Right cardiac atrium (tissue), 5 donors: Measurements from ENCODE around the gene PRSS8. TPM values are rescaled to one million over a fixed set of nuclear protein-coding genes. Genes with fewer than 3 reads are reported as not detected.

Source experiments
- ATAC-seq, 2 donors: fragments of 200-7000 bp; cut with Tn5 transposase; one replicate each; pipeline versions ENCODE4 v1.8.0 to v1.9.1; 2020; ENCODE audit warnings: moderate library complexity in 2 of 2, mild to moderate bottlenecking in 1 of 2
- DNase-seq, 3 donors: peaks; one replicate each; pipeline ENCODE4 v3.0.0-alpha.2; 2020
- H3K27ac ChIP-seq: one replicate; pipeline ENCODE4 v1.5.1; 2013; ENCODE audit warnings: mild to moderate bottlenecking, low read length, control low read depth, moderate library complexity
- H3K27me3 ChIP-seq: one replicate; pipeline ENCODE4 v1.6.1; 2013; ENCODE audit not compliant: control insufficient read depth, insufficient read depth
- H3K4me1 ChIP-seq: one replicate; pipeline ENCODE4 v1.6.1; 2013; ENCODE audit warnings: low read length; ENCODE audit not compliant: control insufficient read depth, insufficient read depth
- H3K4me3 ChIP-seq: one replicate; pipeline ENCODE4 v1.5.1; 2013; ENCODE audit warnings: low read length, control low read depth
- H3K9me3 ChIP-seq: one replicate; pipeline ENCODE4 v1.6.1; 2013; ENCODE audit warnings: low read length; ENCODE audit not compliant: control insufficient read depth
- WGBS: extraction: QIAGEN DNeasy Blood & Tissue Kit; methylation state at CpG from one replicate; pipeline ENCODE4 v1.1.7; 2013; 5-methylcytosine and 5-hydroxymethylcytosine counted together
- intact Hi-C, 4 donors: fragments of 100-400 bp; cut with DNase I; formaldehyde crosslinking; loops; one replicate each; pipeline versions ENCODE4 v1.11.0 to v1.14.0; 2022 to 2023
- polyA plus RNA-seq: library from polyadenylated mRNA; stranded (reverse); fragments of 200-250 nt; gene quantifications from one replicate; pipeline ENCODE4 v1.2.3, GENCODE V29; 2013
- total RNA-seq, 4 donors: library from RNA; stranded (reverse); fragmentation: NEBNext Ultra II Directional; extraction: Animal tissue kit (Norgen Biotek cat#: 25700); gene quantifications; one replicate each; pipeline ENCODE4 v1.2.1, GENCODE V29; 2021
- donor health status: healthy with polysubstance abuse.
- donor health status: DM: no; HTN: yes; CAD: no.
- donor health status: DM: no; HTN: no; CAD: no.
- donor health status: DM: no; HTN: yes; CAD: no; lungs with severe emphysema.
- donor health status: DM: yes; HTN: yes; CAD: no.

Gene PRSS8
- total and polyA plus RNA-seq, 5 donors: 0.15 to 0.41 (median 0.40) TPM; not detected in 2

DNA sequence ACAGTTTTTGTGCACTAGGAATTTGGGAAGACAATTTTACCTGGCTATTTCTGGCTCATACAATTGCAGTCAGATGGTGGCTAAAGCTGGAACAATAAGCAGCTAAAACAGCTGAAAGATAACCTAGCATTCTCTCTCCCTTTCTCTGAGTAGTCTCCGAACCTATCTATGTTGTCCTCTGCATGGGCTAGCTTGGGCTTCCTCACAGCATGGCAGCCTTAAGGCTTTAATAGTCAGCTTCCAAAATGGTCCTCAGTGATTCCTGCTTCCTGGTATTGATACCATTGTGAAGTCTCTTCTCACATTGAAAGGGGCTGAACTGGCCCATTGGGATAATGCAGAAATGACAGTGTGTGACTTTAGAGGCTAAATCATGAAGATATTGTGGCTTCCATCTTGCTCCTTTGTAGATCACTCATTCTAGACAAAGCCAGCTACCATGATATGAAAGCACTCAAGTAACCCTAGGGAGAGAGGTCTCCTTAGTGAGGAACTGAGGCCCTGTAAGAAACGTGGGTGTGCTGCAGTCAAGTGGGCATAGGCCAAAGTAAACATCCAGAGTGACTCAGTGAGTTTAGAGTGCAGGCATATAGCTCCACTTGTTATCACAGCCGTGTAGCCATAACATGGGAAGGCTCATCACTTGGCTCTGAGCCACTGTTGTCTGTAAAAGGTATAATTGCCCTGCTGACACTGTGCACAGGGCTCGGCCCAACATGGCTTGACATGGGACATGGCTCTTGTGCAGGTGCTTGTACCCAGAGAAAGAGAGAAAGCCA is 35.5 kb downstream of the PRSS8 start:
- H3K27me3 ChIP-seq: no peaks in the 10 kb centered on the region
- H3K9me3 ChIP-seq: no peaks in the 10 kb centered on the region
- no peak overlapping the region for H3K4me3 ChIP-seq
- ATAC-seq (no peak), DNase-seq (peak in 1 of 3 donors; percentile 22)
- H3K4me1 ChIP-seq: no peaks in the 10 kb centered on the region
- 56% methylated on average over 4 of the region's 4 CpGs for WGBS
- intact Hi-C loops: no loop called here
- no peak overlapping the region for H3K27ac ChIP-seq

DNA sequence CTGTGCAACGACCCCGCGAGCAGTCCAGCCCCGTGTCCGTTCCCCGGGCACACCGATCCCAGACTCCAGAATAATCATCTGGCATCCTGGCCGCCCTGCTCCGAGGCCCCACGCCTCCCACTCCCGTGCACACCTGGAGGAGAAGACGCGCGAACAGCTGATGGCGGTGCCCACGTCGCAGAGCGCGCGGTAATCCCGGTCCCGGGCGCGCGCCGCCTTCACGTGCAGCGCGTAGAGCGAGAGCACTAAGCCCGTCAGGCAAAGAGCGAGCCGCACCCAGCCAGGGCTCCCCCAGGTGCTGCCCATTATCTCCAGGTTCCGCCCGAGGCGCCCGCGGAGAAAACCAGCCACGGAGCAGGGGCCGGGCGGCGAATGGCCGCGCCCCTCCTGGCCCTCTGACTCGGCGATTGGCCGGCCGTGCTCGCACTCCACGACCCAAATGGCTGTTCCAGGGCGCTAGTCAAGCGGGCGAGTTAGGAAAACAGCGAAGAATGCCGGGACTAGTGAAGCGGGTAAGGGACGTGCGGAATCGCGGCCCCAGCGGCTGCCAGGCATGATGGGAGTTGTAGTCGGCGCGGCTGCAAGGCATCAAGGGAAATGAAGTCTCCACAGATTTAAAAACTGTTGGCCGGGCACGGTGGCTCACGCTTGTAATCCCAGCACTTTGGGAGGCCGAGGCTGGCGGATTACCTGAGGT is 41.0 kb downstream of the PRSS8 start, which contains the start of gene VKORC1:
TSS of gene VKORC1 (minus strand) at position 374 of the 697 bp plus-strand sequence. CDS start at position 306, 68 bp downstream.
- peak; percentile 95 to 97 (median 97) for DNase-seq
- WGBS: under 1% methylated on average over 69 of the region's 69 CpGs
- Histone ChIP-seq H3K27me3 (no peaks in the 10 kb centered on the region), H3K4me3 (peak within 1 kb of the TSS; percentile 53), H3K4me1 (no peaks in the 10 kb centered on the region), H3K27ac (peak within 1 kb of the TSS; percentile 48), H3K9me3 (no peaks in the 10 kb centered on the region)
- intact Hi-C loops: no loop called here
- ATAC-seq: peak; percentile 97

DNA sequence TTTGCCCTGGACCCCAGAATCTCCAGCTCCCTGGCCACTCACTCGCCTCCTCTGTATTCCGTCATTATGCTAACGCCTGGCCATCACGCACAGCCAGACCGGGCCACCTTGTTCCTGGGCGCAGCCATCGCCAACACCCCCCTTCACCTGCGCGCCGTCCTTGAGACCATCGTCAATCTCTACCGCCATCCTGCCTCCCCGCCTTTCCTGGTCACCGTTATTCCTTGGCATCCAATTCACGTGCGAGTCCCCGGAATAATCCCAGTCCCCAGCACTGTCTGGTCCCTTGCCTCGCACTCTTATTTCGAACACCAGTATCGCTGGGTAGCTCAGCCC is 41.5 kb downstream of the PRSS8 start:
- DNase-seq: peak in 1 of 3 donors; percentile 54
- ATAC-seq: peak; percentile 7 to 32
- Histone ChIP-seq H3K9me3 (no peaks in the 10 kb centered on the region), H3K27ac (peak overlapping the region; percentile 48), H3K4me3 (peak overlapping the region; percentile 53), H3K27me3 (no peaks in the 10 kb centered on the region), H3K4me1 (no peaks in the 10 kb centered on the region)
- intact Hi-C loops: no loop called here
- under 1% methylated on average over 20 of the region's 20 CpGs for WGBS

DNA sequence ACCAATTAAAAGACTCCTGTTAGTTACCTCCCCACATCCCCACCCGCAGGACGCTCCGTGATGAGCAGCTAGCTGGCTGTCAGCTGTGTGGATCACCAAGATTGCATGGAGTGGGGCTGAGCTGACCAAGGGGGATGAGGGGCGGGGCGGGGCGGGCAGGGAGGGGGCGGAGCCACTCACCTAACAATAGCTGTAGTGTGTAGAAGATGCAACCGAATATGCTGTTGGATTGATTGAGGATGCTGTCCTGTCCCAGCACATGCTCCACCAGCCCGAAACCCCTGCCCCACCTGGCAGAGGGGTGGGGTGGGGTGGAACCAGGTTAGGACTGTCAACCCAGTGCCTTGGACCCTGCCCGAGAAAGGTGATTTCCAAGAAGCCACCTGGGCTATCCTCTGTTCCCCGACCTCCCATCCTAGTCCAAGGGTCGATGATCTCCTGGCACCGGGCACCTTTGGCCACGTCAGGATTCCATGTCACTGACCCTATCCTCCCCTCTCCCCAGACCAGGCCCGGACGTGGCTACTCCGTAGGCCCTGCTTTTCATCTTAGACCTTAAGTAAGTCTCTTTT is 42.3 kb downstream of the PRSS8 start:
- ATAC-seq (no peak), DNase-seq (peak in 2 of 3 donors; percentile 36 to 52)
- H3K27ac ChIP-seq: no peak overlapping the region
- H3K4me3 ChIP-seq: no peak overlapping the region
- WGBS: 37% methylated on average over 17 of the region's 17 CpGs
- no peaks in the 10 kb centered on the region for H3K27me3 ChIP-seq
- H3K4me1 ChIP-seq: no peaks in the 10 kb centered on the region
- H3K9me3 ChIP-seq: no peaks in the 10 kb centered on the region
- intact Hi-C loops: no loop called here

DNA sequence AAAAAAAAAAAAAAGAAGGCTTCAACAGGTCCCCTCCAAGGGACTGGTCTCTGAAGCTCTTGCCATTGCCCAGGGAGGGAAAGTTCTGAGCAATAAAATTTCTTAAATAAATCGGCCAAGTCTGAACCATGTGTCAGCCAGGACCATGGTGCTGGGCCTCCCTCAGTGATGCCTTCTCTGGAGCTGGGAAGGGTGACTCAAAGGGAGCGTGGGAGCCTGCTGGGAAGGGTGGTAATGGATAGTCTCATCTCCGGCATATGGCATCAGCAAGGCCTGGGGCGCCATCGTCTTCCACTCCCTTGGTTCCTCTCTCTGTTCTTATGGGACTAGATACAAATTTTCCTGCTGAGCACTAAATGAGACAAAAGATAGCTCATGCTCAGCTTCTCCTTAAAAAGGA is 43.2 kb downstream of the PRSS8 start:
- no peak for DNase-seq
- no peak overlapping the region for H3K27ac ChIP-seq
- no peaks in the 10 kb centered on the region for H3K9me3 ChIP-seq
- intact Hi-C loops: no loop called here
- H3K27me3 ChIP-seq: no peaks in the 10 kb centered on the region
- no peak for ATAC-seq
- no peaks in the 10 kb centered on the region for H3K4me1 ChIP-seq
- WGBS: 95% methylated on average over 5 of the region's 5 CpGs
- H3K4me3 ChIP-seq: no peak overlapping the region

DNA sequence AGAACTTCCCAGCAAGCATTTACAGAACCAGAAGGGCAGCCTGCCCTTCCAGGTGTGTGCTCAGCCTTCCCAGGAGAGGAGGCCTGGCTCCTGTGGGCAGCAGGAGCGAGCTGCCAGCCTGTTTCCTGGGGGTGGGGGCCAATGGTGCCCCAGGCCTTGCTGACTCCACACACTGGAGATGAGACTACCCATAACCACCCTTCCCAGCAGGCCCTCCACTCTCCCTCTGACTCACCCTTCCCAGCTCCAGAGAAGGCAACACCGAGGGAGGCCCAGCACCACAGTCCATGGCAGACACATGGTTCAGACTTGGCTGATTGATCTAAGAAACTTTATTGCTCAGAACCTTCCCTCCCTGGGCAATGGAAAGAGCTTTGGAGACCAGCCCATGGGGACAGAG is 45.0 kb downstream of the PRSS8 start:
- DNase-seq: peak in 1 of 3 donors; percentile 5
- ATAC-seq: no peak
- Histone ChIP-seq H3K27me3 (no peaks in the 10 kb centered on the region), H3K27ac (no peak overlapping the region), H3K4me1 (no peaks in the 10 kb centered on the region), H3K9me3 (no peaks in the 10 kb centered on the region), H3K4me3 (no peak overlapping the region)
- WGBS: 88% methylated on average over 2 of the region's 2 CpGs
- intact Hi-C loops: no loop called here

DNA sequence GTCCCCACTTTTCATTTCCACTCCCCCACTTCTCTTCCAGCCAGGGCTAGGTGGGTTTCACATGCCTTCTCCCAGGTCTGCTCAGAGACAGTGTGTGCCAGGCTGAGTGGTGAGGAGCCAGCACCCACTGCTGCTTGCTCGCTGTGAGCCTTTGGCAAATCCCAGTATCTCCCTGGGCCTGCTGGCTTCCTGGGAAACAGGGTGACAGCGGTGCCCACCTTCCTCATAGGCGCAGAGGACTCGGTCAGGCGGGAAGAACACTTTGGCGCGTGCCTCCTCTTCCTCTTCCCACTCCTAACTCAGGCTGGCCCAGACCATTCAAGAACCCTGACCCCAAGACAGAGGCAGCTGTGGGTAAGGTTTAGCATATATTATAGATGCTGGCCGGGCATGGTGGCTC is 46.3 kb downstream of the PRSS8 start:
- Histone ChIP-seq H3K4me1 (no peaks in the 10 kb centered on the region), H3K27ac (no peak overlapping the region), H3K4me3 (no peak overlapping the region), H3K9me3 (no peaks in the 10 kb centered on the region), H3K27me3 (no peaks in the 10 kb centered on the region)
- intact Hi-C loops: no loop called here
- DNase-seq: peak in 1 of 3 donors; percentile 35
- ATAC-seq: no peak
- 94% methylated on average over 8 of the region's 8 CpGs for WGBS

DNA sequence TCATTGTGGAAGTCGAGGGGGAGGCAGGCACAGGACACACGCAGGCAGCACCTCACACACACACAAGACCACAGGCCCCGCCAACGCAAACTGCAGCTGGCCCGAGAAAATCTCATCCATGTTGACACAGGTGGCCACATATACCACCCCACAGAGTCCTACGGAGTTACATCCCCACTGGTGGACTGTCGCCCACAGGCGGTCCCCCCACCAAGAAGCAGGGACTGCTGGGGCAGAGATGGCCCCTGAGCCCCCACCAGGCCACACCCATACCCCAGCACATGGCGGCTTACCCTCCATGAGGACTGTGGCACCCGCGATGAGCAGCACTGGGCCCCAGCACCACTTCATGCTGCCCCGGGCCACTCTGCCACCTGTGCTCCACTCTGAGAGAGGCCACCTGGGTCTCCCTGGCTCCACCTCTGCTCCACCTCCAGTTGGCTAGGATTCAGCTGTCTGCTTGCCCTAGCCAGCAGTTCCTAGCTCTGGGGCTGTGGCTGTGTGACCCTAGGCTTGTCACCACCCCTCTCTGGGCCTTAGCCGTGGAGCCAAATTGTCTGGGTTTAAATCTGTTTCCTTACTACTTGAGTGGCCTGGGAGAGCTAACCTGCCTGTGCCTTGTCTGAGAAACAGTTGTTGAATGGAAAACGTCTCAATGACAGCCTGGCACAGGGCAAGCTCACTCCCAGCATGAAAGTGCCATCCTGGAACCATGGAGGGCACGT is 46.9 kb downstream of the PRSS8 start, which contains the start of gene PRSS53:
TSS of gene PRSS53 (minus strand) at position 485 of the 725 bp plus-strand sequence. CDS start at position 351, 134 bp downstream.
- WGBS: 89% methylated on average over 15 of the region's 15 CpGs
- Histone ChIP-seq H3K9me3 (no peaks in the 10 kb centered on the region), H3K4me3 (no peak within 1 kb of the TSS), H3K27me3 (no peaks in the 10 kb centered on the region), H3K27ac (no peak within 1 kb of the TSS), H3K4me1 (no peaks in the 10 kb centered on the region)
- ATAC-seq (no peak), DNase-seq (peak in 2 of 3 donors; percentile 32 to 35)
- intact Hi-C loops: no loop called here

DNA sequence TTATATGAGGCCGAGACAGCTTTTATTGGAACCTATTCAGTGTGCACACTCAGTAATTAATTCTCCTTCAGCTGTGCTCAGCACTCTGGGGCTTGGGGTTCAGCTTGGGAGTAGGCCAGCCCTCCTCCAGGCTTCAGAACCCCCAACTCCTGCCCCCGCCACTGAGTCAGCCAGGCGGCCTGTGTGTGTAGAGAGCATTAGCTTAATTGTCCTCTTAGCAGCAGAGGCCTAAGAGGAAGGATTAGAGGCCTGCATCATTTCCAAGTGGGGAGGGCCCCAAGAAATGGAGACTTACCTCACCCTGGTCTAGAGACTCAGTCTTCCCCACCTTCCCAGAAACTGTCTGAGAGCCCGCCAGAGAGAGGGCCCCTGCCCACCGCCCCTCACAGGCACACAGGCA is 47.6 kb downstream of the PRSS8 start:
- intact Hi-C loops: no loop called here

DNA sequence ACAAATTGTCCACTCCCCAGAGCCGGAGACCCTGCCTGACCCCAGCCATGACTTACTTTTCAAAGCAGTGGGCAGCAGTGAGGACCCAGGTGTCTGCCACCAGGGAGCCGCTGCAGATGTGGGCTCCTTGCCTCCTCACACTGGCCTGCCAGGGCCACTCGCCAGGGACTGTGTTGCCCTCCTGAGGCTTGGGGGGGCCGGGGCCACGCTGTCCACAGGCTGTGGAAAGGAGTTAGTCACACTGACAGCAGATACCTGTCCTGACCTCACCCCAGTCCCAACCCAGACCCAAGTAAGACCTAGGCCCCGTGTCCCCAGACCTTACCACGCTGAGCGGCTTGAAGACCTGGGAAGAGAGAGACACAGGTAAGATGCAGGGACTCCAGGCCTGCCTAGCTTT is 48.0 kb downstream of the PRSS8 start:
- Histone ChIP-seq H3K9me3 (no peaks in the 10 kb centered on the region), H3K4me3 (no peak overlapping the region), H3K27me3 (no peaks in the 10 kb centered on the region), H3K4me1 (no peaks in the 10 kb centered on the region), H3K27ac (no peak overlapping the region)
- WGBS: 90% methylated on average over 8 of the region's 8 CpGs
- intact Hi-C loops: no loop called here
- DNase-seq (peak in 2 of 3 donors; percentile 33 to 50), ATAC-seq (no peak)

More for the DNA sequence above, 47.6 kb downstream of the PRSS8 start:
- ATAC-seq (no peak), DNase-seq (peak in 1 of 3 donors; percentile 12)
- no peaks in the 10 kb centered on the region for H3K9me3 ChIP-seq
- 84% methylated on average over 5 of the region's 5 CpGs for WGBS
- H3K27me3 ChIP-seq: no peaks in the 10 kb centered on the region
- no peaks in the 10 kb centered on the region for H3K4me1 ChIP-seq
- H3K27ac ChIP-seq: no peak overlapping the region
- no peak overlapping the region for H3K4me3 ChIP-seq

DNA sequence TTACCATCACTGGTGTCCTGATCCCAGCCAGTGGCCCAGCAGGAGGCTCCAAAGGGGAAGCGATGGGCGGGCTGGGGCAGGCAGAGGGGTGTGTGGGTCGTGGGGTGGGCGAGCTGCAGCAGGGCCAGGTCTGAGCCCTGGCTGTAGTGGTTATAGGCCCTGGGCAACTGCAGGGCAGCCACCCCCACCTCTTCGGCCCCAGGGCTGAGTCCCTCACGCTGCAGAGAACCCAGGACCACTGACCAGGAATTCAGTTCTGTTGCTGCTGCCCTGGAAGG is 49.0 kb downstream of the PRSS8 start:
- Histone ChIP-seq H3K4me3 (no peak overlapping the region), H3K27me3 (no peaks in the 10 kb centered on the region), H3K9me3 (no peaks in the 10 kb centered on the region), H3K4me1 (no peaks in the 10 kb centered on the region), H3K27ac (no peak overlapping the region)
- ATAC-seq (no peak), DNase-seq (peak in 1 of 3 donors; percentile 35)
- 85% methylated on average over 6 of the region's 6 CpGs for WGBS
- intact Hi-C loops: no loop called here
